SH-SY5Y (cell line): ENCODE measurements around the gene ADORA1.

ENCODE experiments used
- GATA2 ChIP-seq: IDR thresholded peaks from 2 replicates; pipeline ENCODE4 v1.6.1; 2011; ENCODE audit warnings: mild to moderate bottlenecking, low read depth, low read length
- GATA3 ChIP-seq: IDR thresholded peaks from 2 replicates; pipeline ENCODE4 v1.6.1; 2011; ENCODE audit warnings: low read depth, mild to moderate bottlenecking, low read length, moderate library complexity

DNA sequence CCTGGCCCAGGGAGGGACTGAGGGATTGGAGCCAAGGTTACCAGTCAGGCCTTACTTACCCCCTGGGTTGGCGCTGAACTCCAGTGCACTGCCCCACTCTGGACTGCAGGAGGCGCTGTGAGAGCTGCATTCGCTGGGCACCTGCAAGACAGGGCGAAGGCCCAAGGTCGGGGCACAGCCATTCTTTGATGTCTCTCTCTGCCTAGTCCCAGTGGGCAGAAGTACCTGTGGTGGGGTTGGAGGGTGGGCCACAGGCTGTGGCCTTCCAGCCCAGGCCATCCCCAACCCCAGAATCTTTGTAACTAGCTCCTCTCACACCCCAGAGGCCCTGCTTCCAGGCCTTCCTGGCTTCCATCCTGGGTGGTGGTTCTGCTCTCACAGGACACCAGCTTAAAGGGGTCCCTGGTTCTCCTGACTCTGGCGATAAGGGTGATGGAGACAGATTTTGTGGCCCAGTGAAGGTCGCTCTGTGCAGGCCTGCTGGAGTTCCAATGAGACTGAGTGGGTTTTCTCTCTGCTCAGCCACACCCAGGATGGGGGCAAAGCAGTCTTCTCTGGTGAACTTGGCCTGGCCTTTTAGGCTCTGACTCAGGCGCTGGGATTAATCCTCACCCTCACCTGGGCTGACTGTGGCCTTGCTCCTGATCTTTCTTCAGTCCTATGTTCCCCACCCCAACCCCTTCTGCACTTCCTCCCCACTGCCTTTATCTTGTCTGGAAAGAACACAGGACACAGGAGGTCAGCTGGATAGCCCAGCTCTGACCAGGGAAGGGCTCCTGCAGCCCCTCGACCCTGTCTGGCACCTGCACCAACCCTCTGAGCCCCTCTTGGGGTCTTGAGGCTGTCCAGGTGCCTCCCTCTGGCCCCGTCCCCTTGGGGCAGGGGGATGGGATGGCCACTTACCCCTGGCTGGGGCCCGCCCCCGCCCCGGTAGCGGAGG lies 42.7 kb upstream of the ADORA1 start:
- no peak for TF ChIP-seq GATA2
- no peak for TF ChIP-seq GATA3
